HCT116 (cell line): ENCODE data around the gene PIK3R1. TPM values are rescaled to one million over a fixed set of nuclear protein-coding genes. Genes with fewer than 3 reads are reported as not detected.

Experiments
- ATAC-seq: fragments of 200-7000 bp; cut with Tn5 transposase; 2 replicates; pipeline ENCODE4 v1.9.1; 2020; ENCODE audit warnings: mild to moderate bottlenecking, moderate library complexity
- BruUV-seq: library from RNA; stranded (reverse); fragments of 400-500 nt; replicated peaks from 2 replicates; lab custom pipeline; 2021; lab: Mats Ljungman, UMichigan
- CTCF ChIA-PET: fragments of 300-600 bp; sonication (Branson Sonifier 250); formaldehyde crosslinking; loops from one replicate; lab custom pipeline; 2021; ENCODE audit warnings: antibody characterized with exemption; lab: Charles Lee
- POLR2A ChIA-PET: fragments of 300-600, 350-600 bp; sonication (Branson Sonifier 250); formaldehyde crosslinking; loops from one replicate; lab custom pipeline; 2021; ENCODE audit warnings: antibody characterized with exemption; lab: Charles Lee
- RAD21 ChIA-PET, 2 experiments: fragments of 300-600 bp; sonication (Branson Sonifier 250); formaldehyde crosslinking; loops; one replicate each; lab custom pipeline; 2023; ENCODE audit warnings: low total read pairs in 2 of 2; ENCODE audit not compliant: uncharacterized antibody in 2 of 2, unreplicated experiment in 2 of 2, low non-redundant PET in 1 of 2; lab: Charles Lee
- DNase-seq: peaks from one replicate; pipeline ENCODE4 v3.0.0-alpha.2; 2010; ENCODE audit warnings: low read depth, low spot score
- H2AFZ ChIP-seq: fragments of 200-600 bp; shearing (Covaris generic), sonication (generic); 2 replicates; pipeline ENCODE4 v1.6.1; 2017; ENCODE audit warnings: low read depth, mixed run types, mixed read lengths, antibody characterized with exemption, low read length; ENCODE audit not compliant: poor library complexity, severe bottlenecking
- H3K27ac ChIP-seq: 2 replicates; pipeline ENCODE4 v1.5.1; 2012; ENCODE audit warnings: low read depth, low read length
- H3K27me3 ChIP-seq: fragments of 200-600 bp; sonication (generic); 2 replicates; pipeline ENCODE4 v1.6.1; 2016; ENCODE audit warnings: mixed run types, low read length, mixed read lengths; ENCODE audit not compliant: insufficient read depth
- H3K36me3 ChIP-seq, 2 experiments: fragments of 200-500 bp in 1 of 2; fragments of 200-600 bp in 1 of 2; sonication (Bioruptor generic) in 1 of 2; sonication (generic) in 1 of 2; 2 replicates each; pipeline versions ENCODE4 v1.5.1 to v1.6.1; 2014 to 2016; ENCODE audit warnings: low read length in 2 of 2, inconsistent platforms in 1 of 2, mixed read lengths in 1 of 2, mixed run types in 1 of 2; ENCODE audit not compliant: insufficient read depth in 2 of 2, control insufficient read depth in 1 of 2
- H3K4me1 ChIP-seq, 2 experiments: fragments of 200-600 bp in 1 of 2; sonication (generic) in 1 of 2; 2 replicates each; pipeline versions ENCODE4 v1.5.1 to v1.6.1; 2012 to 2017; ENCODE audit warnings: low read length in 2 of 2, inconsistent platforms in 1 of 2, mild to moderate bottlenecking in 1 of 2, mixed read lengths in 1 of 2, mixed run types in 1 of 2, moderate library complexity in 1 of 2; ENCODE audit not compliant: insufficient read depth in 2 of 2, control insufficient read depth in 1 of 2
- H3K4me2 ChIP-seq: fragments of 200-600 bp; sonication (generic); 2 replicates; pipeline ENCODE4 v1.6.1; 2017; ENCODE audit warnings: mixed run types, low read length, mixed read lengths
- H3K4me3 ChIP-seq, 2 experiments: fragments of 200-600 bp in 1 of 2; sonication (generic) in 1 of 2; replicated peaks in 1 of 2; 2 replicates each; pipeline ENCODE4 v1.5.1; 2011 to 2016; ENCODE audit warnings: low read length in 2 of 2, control low read depth in 1 of 2, low read depth in 1 of 2, mild to moderate bottlenecking in 1 of 2, mixed read lengths in 1 of 2, mixed run types in 1 of 2
- H3K79me2 ChIP-seq: fragments of 200-600 bp; sonication (generic); 2 replicates; pipeline ENCODE4 v1.6.1; 2017; ENCODE audit warnings: mild to moderate bottlenecking, mixed run types, low read length, moderate library complexity, mixed read lengths; ENCODE audit not compliant: insufficient read depth
- H3K9ac ChIP-seq: fragments of 200-600 bp; sonication (generic); 2 replicates; pipeline ENCODE4 v1.6.1; 2016; ENCODE audit warnings: low read length, mixed read lengths
- H3K9me2 ChIP-seq: fragments of 200-600 bp; sonication (generic), shearing (Covaris generic); 2 replicates; pipeline ENCODE4 v1.6.1; 2017; ENCODE audit warnings: mixed run types, mild to moderate bottlenecking, moderate library complexity; ENCODE audit not compliant: insufficient read depth
- H3K9me3 ChIP-seq, 2 experiments: fragments of 200-500 bp in 1 of 2; fragments of 200-600 bp in 1 of 2; sonication (Bioruptor generic) in 1 of 2; sonication (generic) in 1 of 2; 2 replicates each; pipeline ENCODE4 v1.6.1; 2014 to 2017; ENCODE audit warnings: low read length in 2 of 2, mixed read lengths in 2 of 2, inconsistent platforms in 1 of 2, low read depth in 1 of 2, mild to moderate bottlenecking in 1 of 2, mixed run types in 1 of 2, moderate library complexity in 1 of 2; ENCODE audit not compliant: control insufficient read depth in 1 of 2, insufficient read depth in 1 of 2
- H4K20me1 ChIP-seq: fragments of 200-600 bp; sonication (generic), shearing (Covaris generic); 2 replicates; pipeline ENCODE4 v1.6.1; 2017; ENCODE audit warnings: mixed run types, mild to moderate bottlenecking, moderate library complexity; ENCODE audit not compliant: insufficient read depth
- SP1 ChIP-seq: IDR thresholded peaks from 2 replicates; pipeline ENCODE4 v1.6.1; 2012; ENCODE audit warnings: low read depth
- TCF7L2 ChIP-seq: IDR thresholded peaks from 2 replicates; pipeline ENCODE4 v1.7.0; 2011; ENCODE audit warnings: borderline replicate concordance, inconsistent platforms; ENCODE audit not compliant: insufficient read depth, insufficient read length; ENCODE audit errors: extremely low read depth
- ZBTB33 ChIP-seq: IDR thresholded peaks from 2 replicates; pipeline ENCODE4 v1.6.1; 2011; ENCODE audit warnings: mild to moderate bottlenecking, low read length, moderate library complexity; ENCODE audit not compliant: insufficient replicate concordance; ENCODE audit errors: extremely low read depth
- ZFX ChIP-seq: fragments of 450-650 bp; IDR thresholded peaks from 2 replicates; pipeline ENCODE4 v1.6.1; 2017
- ZNF274 ChIP-seq: fragments of 200-500 bp; sonication (Bioruptor generic); IDR thresholded peaks from 2 replicates; pipeline ENCODE4 v1.6.1; 2014; ENCODE audit warnings: mild to moderate bottlenecking, low read depth, low read length, inconsistent platforms
- intact Hi-C: fragments of 100-400 bp; cut with micrococcal nuclease; formaldehyde crosslinking; loops from 2 replicates; pipeline ENCODE4 v1.10.0; 2022
- total RNA-seq: library from RNA; stranded (reverse); gene quantifications from one replicate; pipeline ENCODE4 v1.2.1, GENCODE V29; 2021; ENCODE audit not compliant: unreplicated experiment

PIK3R1 gene
- total RNA-seq, 1 experiment from 2014 or later: 7.2 TPM

GRCh38 chr5:68253624-68254585, 38.3 kb downstream of the PIK3R1 start:
- no peak for ATAC-seq
- H3K4me1 ChIP-seq: no peaks in the 10 kb centered on the region
- H2AFZ ChIP-seq: no peak overlapping the region
- H3K9me3 ChIP-seq: no peaks in the 10 kb centered on the region
- H3K4me3 ChIP-seq: no peak overlapping the region
- no peak for DNase-seq
- no peaks in the 10 kb centered on the region for H3K9me2 ChIP-seq
- no peak overlapping the region for H3K9ac ChIP-seq
- H4K20me1 ChIP-seq: no peaks in the 10 kb centered on the region
- H3K79me2 ChIP-seq: no peaks in the 10 kb centered on the region
- H3K27me3 ChIP-seq: no peaks in the 10 kb centered on the region
- BruUV-seq: no TSS peak
- ChIA-PET POLR2A (no interaction called here), RAD21 (interaction anchor here in 1 of 2 experiments (1.3 kb wide), 1 partner anchor 1008 kb away, joined by 4 read pairs; no protein-coding TSS in a partner anchor), CTCF (interaction anchor here (0.7 to 2.9 kb wide), 9 partner anchors 13 to 1097 kb away, joined by 3 to 47 read pairs (median 4); no protein-coding TSS in a partner anchor)
- no peaks in the 10 kb centered on the region for H3K36me3 ChIP-seq
- TF ChIP-seq ZBTB33: no peak
- TF ChIP-seq SP1: no peak
- no peak for TF ChIP-seq ZFX
- TF ChIP-seq TCF7L2: no peak
- no peak for TF ChIP-seq ZNF274
- no peak overlapping the region for H3K4me2 ChIP-seq
- intact Hi-C loops: loop anchor here (2.0 kb wide), 1 partner anchor 1097 kb away; no protein-coding TSS in a partner anchor
- H3K27ac ChIP-seq: no peak overlapping the region
